GM10847 (cell line): Measurements from ENCODE around the gene FGGY.

Experiments used
- POLR2A ChIP-seq: IDR thresholded peaks from 2 replicates; pipeline ENCODE4 v1.6.1; 2011; ENCODE audit not compliant: insufficient read length; ENCODE audit errors: extremely low read depth

FGGY gene

GRCh38 chr1:59522925-59523505 lies 226.1 kb downstream of the FGGY start:
- no peak for TF ChIP-seq POLR2A

GRCh38 chr1:59523745-59524450 lies 227.0 kb downstream of the FGGY start:
- no peak for TF ChIP-seq POLR2A

DNA sequence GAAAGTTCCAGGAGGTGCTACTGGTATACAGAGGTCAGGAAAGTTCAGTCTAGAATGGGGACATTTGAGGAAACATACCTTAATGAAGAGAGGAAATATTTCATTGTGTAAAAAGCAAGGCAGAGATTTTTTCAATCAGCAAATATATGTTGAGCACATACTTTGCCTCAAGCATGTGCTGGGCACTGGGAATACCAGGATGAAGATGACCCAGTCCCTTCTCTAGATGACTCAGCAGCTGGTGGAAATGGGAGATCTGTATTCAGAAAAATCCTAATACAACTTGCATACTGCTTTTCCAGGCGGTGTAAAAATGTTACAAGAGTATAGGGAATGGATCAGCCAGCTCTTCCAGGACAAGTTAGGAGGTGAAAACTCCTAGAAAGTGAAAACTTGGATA lies 229.3 kb downstream of the FGGY start:
- TF ChIP-seq POLR2A = no peak

DNA sequence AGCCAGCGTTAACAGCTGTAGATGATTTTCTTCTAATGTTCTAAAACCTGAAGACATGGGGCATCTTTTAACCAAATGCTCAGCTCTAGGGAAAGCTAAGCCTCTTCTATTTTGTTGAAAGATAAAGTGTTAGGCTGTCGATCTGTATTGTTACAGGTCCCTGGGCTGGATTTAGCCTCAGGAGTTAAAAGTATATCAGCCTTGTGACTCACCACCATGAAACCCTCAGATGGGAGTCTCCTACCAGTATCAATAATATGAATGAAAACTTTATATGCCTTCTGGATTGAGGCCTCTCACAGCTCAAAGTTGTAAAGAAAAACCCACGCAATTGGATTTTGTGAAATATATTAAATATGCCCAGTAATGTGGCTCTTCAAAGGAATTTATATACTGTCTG lies 231.6 kb downstream of the FGGY start:
- no peak for TF ChIP-seq POLR2A

- no peak for TF ChIP-seq POLR2A
Measured at GRCh38 chr1:59528900-59529299, 232.0 kb downstream of the FGGY start.

DNA sequence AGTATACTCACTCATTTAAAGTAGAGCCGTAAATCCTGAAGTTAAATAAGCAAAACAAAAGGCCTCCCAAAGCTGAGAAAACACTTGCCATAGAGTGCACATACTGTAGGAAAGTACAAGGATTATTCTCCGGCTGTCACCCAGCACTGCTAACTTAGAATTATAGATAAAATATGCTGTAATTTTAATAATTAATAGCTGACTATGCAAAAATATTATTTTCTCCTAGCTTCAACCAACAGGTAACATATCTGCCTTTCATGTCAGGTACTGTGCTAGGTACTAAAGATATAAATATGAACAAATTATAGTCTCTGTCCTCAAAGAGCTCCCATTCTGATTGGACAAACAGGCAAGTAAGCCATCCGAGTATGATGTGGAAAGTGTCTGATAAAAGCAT lies 233.2 kb downstream of the FGGY start:
- no peak for TF ChIP-seq POLR2A

DNA sequence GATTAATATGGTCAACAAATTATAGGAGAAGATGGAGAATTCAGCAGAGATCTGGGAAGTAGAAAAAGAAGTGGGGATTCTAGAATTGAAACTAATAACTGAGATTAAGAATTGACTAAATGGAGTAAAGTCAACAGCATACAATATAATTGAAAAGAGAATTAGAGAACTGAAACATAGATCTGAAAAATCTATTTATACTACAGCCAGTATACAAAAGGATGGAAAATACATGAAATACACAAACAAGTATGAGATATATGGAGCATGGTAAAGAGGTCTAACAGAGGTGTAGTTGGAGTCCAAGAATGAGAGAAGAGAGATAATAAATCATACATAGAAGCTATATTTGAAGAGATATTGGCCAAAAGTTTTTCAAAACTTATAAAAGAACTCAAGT lies 235.2 kb downstream of the FGGY start:
- no peak for TF ChIP-seq POLR2A

GRCh38 chr1:59539961-59540681 lies 243.2 kb downstream of the FGGY start:
- TF ChIP-seq POLR2A = no peak

- no peak for TF ChIP-seq POLR2A
Measured at GRCh38 chr1:59541161-59541560, 244.3 kb downstream of the FGGY start.

DNA sequence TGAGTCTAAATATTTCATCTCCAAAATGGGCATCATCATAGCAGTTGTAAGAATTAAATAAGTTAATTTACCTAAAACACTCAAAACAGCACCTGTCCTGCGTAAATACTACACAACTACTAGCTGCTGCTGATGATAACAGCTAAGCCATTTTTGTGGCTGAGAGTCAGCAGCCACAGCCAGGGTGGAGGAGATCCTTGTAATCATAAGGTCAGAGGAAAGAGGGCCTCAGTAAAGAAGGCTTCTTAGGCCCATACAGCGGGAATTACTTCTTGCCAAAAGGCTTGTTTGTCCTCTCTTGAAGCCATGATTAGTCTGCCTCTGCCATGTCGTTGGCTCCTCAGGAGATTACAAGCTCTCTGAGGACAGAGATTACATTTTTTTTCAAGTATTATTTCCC lies 245.0 kb downstream of the FGGY start:
- no peak for TF ChIP-seq POLR2A

- TF ChIP-seq POLR2A = no peak
Measured at GRCh38 chr1:59543211-59543668, 246.3 kb downstream of the FGGY start.

DNA sequence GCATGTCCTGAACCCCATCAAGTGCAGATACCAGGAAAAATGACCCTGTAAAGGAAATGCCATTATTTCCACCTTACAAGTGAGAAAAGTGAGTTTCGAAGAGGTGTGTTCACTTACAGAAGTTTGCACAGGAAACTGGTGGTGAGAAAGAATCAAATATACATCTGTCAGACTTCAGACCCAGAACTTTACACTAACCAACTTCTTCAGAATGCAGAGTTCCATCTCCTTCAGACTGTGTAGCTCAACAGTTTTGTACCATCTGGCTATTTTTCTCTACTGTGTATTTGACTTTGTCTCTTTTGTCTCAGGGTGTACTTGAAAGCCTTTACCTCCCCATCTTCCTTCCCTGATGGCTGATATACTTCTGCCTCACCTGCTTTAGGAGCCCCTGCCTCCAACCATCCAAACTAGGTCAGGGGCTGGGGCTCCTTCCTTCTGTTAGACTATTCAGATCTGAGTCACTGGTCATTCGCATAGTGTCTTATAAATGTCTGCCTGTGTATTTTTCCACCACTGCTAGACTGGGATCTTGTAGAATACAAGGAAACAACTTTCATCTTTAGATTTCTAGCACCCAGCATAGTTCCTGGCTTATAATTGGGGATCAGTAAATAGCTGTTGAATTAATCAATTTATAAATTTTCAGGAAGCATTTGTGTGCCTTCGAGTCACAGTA lies 247.9 kb downstream of the FGGY start:
- TF ChIP-seq POLR2A = no peak

DNA sequence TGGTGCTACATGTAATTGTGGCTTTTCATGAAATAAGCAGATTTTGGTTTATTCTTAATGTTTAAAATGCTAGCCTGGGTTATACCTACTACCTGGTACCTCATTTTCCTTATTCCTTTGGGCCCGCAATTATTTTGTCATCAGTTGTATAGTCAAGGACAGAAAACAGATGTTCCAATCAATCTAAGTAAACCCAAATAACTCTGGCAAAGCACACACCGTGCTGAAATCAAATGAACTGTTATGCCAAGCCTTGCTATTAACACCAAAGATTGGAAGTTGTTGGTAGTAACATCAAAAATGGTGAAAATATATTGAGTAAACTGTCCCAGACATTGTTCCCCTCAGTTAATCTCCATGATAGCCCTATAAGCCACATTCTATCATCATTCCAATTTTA lies 248.9 kb downstream of the FGGY start:
- no peak for TF ChIP-seq POLR2A

- TF ChIP-seq POLR2A = no peak
Measured at GRCh38 chr1:59549066-59549837, 252.4 kb downstream of the FGGY start.

DNA sequence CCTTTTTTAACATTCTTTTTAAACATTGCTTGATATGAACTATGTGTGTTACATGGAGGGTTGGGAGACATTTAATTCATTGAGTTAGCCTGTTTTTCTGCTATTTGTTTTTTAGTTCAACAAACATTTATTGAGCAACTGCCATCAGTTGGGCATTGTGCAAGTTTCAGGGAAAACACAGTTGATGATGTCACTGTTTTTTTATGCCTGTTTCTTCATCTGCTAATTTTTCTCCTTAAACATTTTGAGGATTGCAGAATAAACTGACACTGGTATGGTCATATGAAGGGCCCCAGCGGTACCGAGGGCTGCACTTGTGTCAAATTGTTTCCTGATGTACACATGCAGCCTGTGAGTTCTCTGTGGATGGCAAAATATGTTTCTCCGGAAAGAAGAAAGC lies 253.0 kb downstream of the FGGY start:
- no peak for TF ChIP-seq POLR2A

GRCh38 chr1:59552007-59552406 lies 255.1 kb downstream of the FGGY start:
- TF ChIP-seq POLR2A = no peak

DNA sequence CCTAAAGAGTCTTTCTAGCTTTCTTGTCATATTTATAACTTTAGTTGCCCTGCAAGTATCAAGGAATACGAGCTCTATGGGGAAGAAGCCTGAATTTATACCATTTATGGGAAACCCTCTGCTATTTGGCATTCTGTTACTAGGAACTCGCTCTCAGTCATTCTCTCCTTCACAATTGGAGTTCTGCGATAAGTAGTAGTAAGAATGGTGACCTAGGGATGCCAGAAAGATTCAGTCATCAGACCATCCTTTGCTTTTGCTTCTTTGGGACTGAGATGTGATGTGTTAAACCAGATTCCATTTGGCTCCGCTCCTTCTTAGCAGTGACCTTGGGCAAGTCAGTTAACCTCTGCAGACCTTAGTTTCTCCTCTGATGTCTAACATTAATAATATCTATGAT lies 256.5 kb downstream of the FGGY start:
- TF ChIP-seq POLR2A = no peak
